ENCODE measurements around the gene PNPLA7.

DNA sequence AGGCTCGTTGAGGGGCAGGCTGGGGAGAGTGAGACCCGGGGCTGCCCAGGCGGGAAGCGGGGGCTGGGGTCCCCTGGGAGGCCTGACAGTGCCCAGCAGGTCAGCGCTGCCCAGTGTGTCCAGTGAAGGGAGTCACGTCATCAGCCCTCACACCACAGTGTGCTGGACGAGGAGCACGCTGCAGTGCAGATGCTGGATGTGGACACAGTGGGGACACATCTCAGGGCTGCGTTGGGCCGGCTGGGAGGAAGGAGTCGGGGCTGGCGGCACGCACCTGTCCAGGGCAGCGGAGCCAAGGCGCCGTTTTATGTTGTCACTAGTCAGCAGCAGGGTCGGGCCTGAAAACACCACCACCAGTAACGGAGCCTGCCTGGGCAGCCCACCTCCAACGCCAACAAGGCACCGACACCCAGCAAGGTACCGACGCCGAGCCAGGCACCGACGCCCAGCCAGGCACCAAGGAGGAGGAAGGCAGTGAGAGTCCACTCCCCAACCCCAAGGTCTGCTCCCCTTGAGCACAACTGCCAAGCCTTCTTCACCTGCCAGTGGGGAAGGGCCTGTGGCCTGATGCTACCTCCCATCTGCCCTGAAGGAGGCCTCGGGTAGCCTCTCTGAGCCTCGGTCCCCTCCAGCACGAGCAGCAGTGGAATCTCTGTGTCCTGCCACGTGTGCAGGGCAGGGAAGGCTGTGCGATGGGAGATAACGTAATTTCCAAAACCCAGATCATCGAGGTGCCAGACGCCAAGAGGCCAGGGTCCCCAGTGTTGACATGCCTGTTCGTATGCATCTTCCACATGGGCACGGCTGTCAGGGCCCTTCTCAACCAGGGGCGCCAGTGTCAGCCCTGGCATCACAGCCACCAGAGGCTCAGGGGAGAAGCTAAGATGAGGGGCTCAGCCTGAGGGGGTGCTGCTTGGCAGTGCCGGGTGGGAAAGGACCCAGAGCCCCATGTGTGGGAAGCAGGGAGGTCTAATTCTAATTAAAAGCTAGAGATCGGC is 69.2 kb downstream of the PNPLA7 start:
- TF ChIP-seq CTCF (IDR thresholded peaks at IDR 0.05), result no peak
- TF ChIP-seq POLR2A (IDR thresholded peaks at IDR 0.05), result no peak
- no peak for TF ChIP-seq EP300 (IDR thresholded peaks at IDR 0.05)
